K562 (cell line): ENCODE data around the gene MAP4K4. TPM values are rescaled to one million over a fixed set of nuclear protein-coding genes. Genes with fewer than 3 reads are reported as not detected.

Source experiments
- ATAC-seq: fragments of 200-7000 bp; cut with Tn5 transposase; 3 replicates; pipeline ENCODE4 v1.9.1; 2020; ENCODE audit warnings: moderate library complexity
- BruUV-seq: library from RNA; stranded (reverse); fragments of 400-500 nt; replicated peaks from 2 replicates; lab custom pipeline; 2021; lab: Mats Ljungman, UMichigan
- CTCF ChIA-PET: fragments of 300-600 bp; formaldehyde crosslinking; extraction: SDS; loops from one replicate; lab custom pipeline; 2021; ENCODE audit warnings: low intra/inter-chr PET ratio; lab: Yijun Ruan, JAX
- POLR2A ChIA-PET: fragments of 300-600, 350-650 bp; sonication (Branson Sonifier 250); formaldehyde crosslinking; extraction: SDS; loops from one replicate; lab custom pipeline; 2021; ENCODE audit warnings: antibody characterized with exemption, inconsistent platforms; lab: Yijun Ruan, JAX
- DNase-seq, 4 experiments: peaks; one replicate each; pipeline versions ENCODE4 v3.0.0 to v3.0.0-alpha.2; 2011 to 2018; ENCODE audit warnings: low spot score in 3 of 4, mixed read lengths in 3 of 4; ENCODE audit errors: extremely low read depth in 1 of 4
- FAIRE-seq: peaks from 2 replicates; lab custom pipeline; 2011; peaks lifted over from hg19 to GRCh38; lab: Jason Lieb, UNC
- H2AFZ ChIP-seq: 2 replicates; pipeline ENCODE4 v1.6.0; 2011; ENCODE audit warnings: low read depth, low read length, control low read depth, inconsistent platforms
- H3K27ac ChIP-seq: fragments of 200-600 bp; 3 replicates; pipeline ENCODE4 v1.8.0; 2011; ENCODE audit warnings: low read depth, mild to moderate bottlenecking, control low read depth, inconsistent platforms, low read length, moderate library complexity, mixed read lengths; ENCODE audit errors: extremely low read depth
- H3K27me3 ChIP-seq, 2 experiments: fragments of 300-600 bp in 1 of 2; 2 replicates in 1 of 2; 3 replicates in 1 of 2; pipeline versions ENCODE4 v1.6.0 to v1.8.0; 2011; ENCODE audit warnings: inconsistent platforms in 2 of 2, low read length in 2 of 2, mild to moderate bottlenecking in 1 of 2, mixed read lengths in 1 of 2, moderate library complexity in 1 of 2; ENCODE audit not compliant: control insufficient read depth in 2 of 2, insufficient read depth in 2 of 2
- H3K36me3 ChIP-seq: fragments of 300-600 bp; 3 replicates; pipeline ENCODE4 v1.8.0; 2011; ENCODE audit warnings: mild to moderate bottlenecking, low read length, inconsistent platforms; ENCODE audit not compliant: control insufficient read depth, insufficient read depth
- H3K4me1 ChIP-seq, 2 experiments: fragments of 200-600 bp in 1 of 2; replicated peaks in 1 of 2; 2 replicates in 1 of 2; 3 replicates in 1 of 2; pipeline versions ENCODE4 v1.5.1 to v1.8.0; 2011; ENCODE audit warnings: inconsistent platforms in 2 of 2, low read length in 2 of 2, mild to moderate bottlenecking in 1 of 2, mixed read lengths in 1 of 2, moderate library complexity in 1 of 2; ENCODE audit not compliant: control insufficient read depth in 2 of 2, insufficient read depth in 2 of 2
- H3K4me2 ChIP-seq: 2 replicates; pipeline ENCODE4 v1.6.1; 2011; ENCODE audit warnings: low read length, control low read depth, inconsistent platforms, mixed read lengths; ENCODE audit not compliant: insufficient read depth
- H3K4me3 ChIP-seq: fragments of 200-600 bp; sonication (generic), shearing (Covaris generic); 2 replicates; pipeline ENCODE4 v1.5.1; 2016; ENCODE audit warnings: control low read depth, inconsistent platforms
- H3K79me2 ChIP-seq: fragments of 200-600 bp; 3 replicates; pipeline ENCODE4 v1.8.0; 2011; ENCODE audit warnings: low read length, inconsistent platforms; ENCODE audit not compliant: control insufficient read depth, insufficient read depth
- H3K9ac ChIP-seq, 2 experiments: 2 replicates each; pipeline versions ENCODE4 v1.6.0 to v1.6.1; 2011; ENCODE audit warnings: low read depth in 2 of 2, low read length in 2 of 2, control low read depth in 1 of 2, inconsistent platforms in 1 of 2, mild to moderate bottlenecking in 1 of 2, mixed read lengths in 1 of 2; ENCODE audit not compliant: insufficient read depth in 1 of 2
- H3K9me1 ChIP-seq: one replicate; pipeline ENCODE4 v1.6.0; 2011; ENCODE audit warnings: inconsistent platforms, mild to moderate bottlenecking, low read length, moderate library complexity; ENCODE audit not compliant: control insufficient read depth, insufficient read depth
- H3K9me3 ChIP-seq: replicated peaks from 2 replicates; pipeline ENCODE4 v1.5.1; 2011; ENCODE audit warnings: low read depth, low read length, inconsistent platforms; ENCODE audit not compliant: control insufficient read depth, insufficient read depth
- H4K20me1 ChIP-seq: replicated peaks from 2 replicates; pipeline ENCODE4 v1.6.1; 2011; ENCODE audit warnings: low read length, inconsistent platforms, mixed read lengths; ENCODE audit not compliant: control insufficient read depth, insufficient read depth
- ETS2 ChIP-seq: IDR thresholded peaks from 2 replicates; pipeline ENCODE4 v1.6.1; 2016; ENCODE audit warnings: borderline replicate concordance, missing genetic modification characterization, mild to moderate bottlenecking, moderate library complexity, missing compliant biosample characterization; ENCODE audit not compliant: poor library complexity, severe bottlenecking
- FOXA3 ChIP-seq, 2 experiments: fragments of 450-650 bp in 1 of 2; sonication (generic) in 1 of 2; formaldehyde crosslinking; IDR thresholded peaks in 1 of 2; conservative IDR thresholded peaks in 1 of 2; 2 replicates each; pipeline versions ENCODE4 v1.4.0 to v1.8.0; 2020 to 2022; ENCODE audit warnings: mild to moderate bottlenecking in 2 of 2, missing genetic modification reagents in 1 of 2
- MEF2A ChIP-seq: IDR thresholded peaks from 2 replicates; pipeline ENCODE4 v1.6.1; 2011; ENCODE audit warnings: low read depth, mild to moderate bottlenecking, low read length, moderate library complexity; ENCODE audit not compliant: control insufficient read depth
- NFRKB ChIP-seq: fragments of 450-650 bp; IDR thresholded peaks from 2 replicates; pipeline ENCODE4 v1.6.1; 2016; ENCODE audit warnings: low read depth
- PHF20 ChIP-seq: fragments of 450-650 bp; IDR thresholded peaks from 2 replicates; pipeline ENCODE4 v1.6.1; 2018; ENCODE audit not compliant: partially characterized antibody
- POLR2AphosphoS5 ChIP-seq: IDR thresholded peaks from 2 replicates; pipeline ENCODE4 v1.6.1; 2011; ENCODE audit warnings: mild to moderate bottlenecking, low read depth, low read length, moderate library complexity; ENCODE audit not compliant: control insufficient read depth, insufficient read depth
- SREBF2 ChIP-seq: sonication (generic); formaldehyde crosslinking; IDR thresholded peaks from 2 replicates; pipeline ENCODE4 v1.4.0; 2020; ENCODE audit warnings: mild to moderate bottlenecking, missing genetic modification reagents
- ZNF121 ChIP-seq: sonication (generic); formaldehyde crosslinking; conservative IDR thresholded peaks from 2 replicates; pipeline ENCODE4 v1.8.0; 2022; ENCODE audit warnings: missing genetic modification reagents
- ZNF507 ChIP-seq: conservative IDR thresholded peaks from 2 replicates; pipeline ENCODE4 v1.6.1; 2017; ENCODE audit warnings: missing genetic modification characterization, missing compliant biosample characterization
- ZNF518B ChIP-seq: fragments of 250-450 bp; sonication (Bioruptor Pico); IDR thresholded peaks from 2 replicates; pipeline ENCODE4 v1.5.0; 2021; ENCODE audit warnings: mild to moderate bottlenecking, moderate library complexity
- WGBS: fragments of 100-300 bp; shearing (Covaris generic); methylation state at CpG from one replicate; pipeline ENCODE4 v1.1.6; 2016; ENCODE audit warnings: low coverage, mixed read lengths; ENCODE audit not compliant: insufficient coverage; ENCODE audit errors: missing lambda C conversion rate; 5-methylcytosine and 5-hydroxymethylcytosine counted together
- in situ Hi-C: fragments of 300-500 bp; cut with MboI; formaldehyde crosslinking; loops from 4 replicates; pipeline ENCODE4 v1.15.0; 2018; ENCODE audit warnings: inconsistent platforms, mixed read lengths
- intact Hi-C: fragments of 100-400 bp; cut with micrococcal nuclease; formaldehyde crosslinking; loops from 2 replicates; pipeline ENCODE4 v1.14.2; 2022
- polyA plus RNA-seq, 8 experiments: library from polyadenylated mRNA; depleted of rRNA in 4 of 8; stranded (reverse) in 5 of 8; unstranded in 3 of 8; fragments of >200 nt; fragmentation: Nextera tagmentation in 2 of 8; fragmentation: Illumina TruSeq in 1 of 8; extraction: Ambion mirVana in 2 of 8; extraction: Trizol in 1 of 8; gene quantifications; 2 replicates each; pipeline versions ENCODE4 v1.2.1 to v1.2.3, GENCODE V29; 2011 to 2014; ENCODE audit warnings: inconsistent platforms in 1 of 8, missing spikeins in 1 of 8
- total RNA-seq, 7 experiments: library from RNA; depleted of rRNA in 6 of 7; stranded (reverse); fragments of >200 nt in 6 of 7; fragmentation: Illumina TruSeq in 2 of 7; extraction: Trizol in 2 of 7; gene quantifications; 2 replicates each; pipeline versions ENCODE4 v1.2.1 to v1.2.3, GENCODE V29; 2011 to 2021; ENCODE audit warnings: low replicate concordance in 1 of 7

Gene MAP4K4
- total and polyA plus RNA-seq, 9 of the 15 experiments (the other 6 are each of a cell fraction or from before 2014, with no cell fraction given): 7.6 to 76.4 (median 50.6) TPM

GRCh38 chr2:101823859-101824258, 126.4 kb downstream of the MAP4K4 start:
- Histone ChIP-seq H3K9me1 (no peaks in the 10 kb centered on the region), H3K4me2 (no peak overlapping the region), H3K27ac (no peak overlapping the region), H2AFZ (no peak overlapping the region), H4K20me1 (0 out of 2 replicates have a peak, but pooled peaks cover 2% of the 10 kb centered on the region), H3K79me2 (peaks cover 44% of the 10 kb centered on the region), H3K4me3 (no peak overlapping the region), H3K9me3 (no peaks in the 10 kb centered on the region; the same call in 1 of the 2 replicates), H3K27me3 (no peaks in the 10 kb centered on the region), H3K9ac (no peak overlapping the region), H3K4me1 (peaks cover 0 to 34% of the 10 kb centered on the region in 2 experiments; a peak in 3 of 5 replicates), H3K36me3 (peaks cover 34% of the 10 kb centered on the region; the same call in 2 of the 3 replicates)
- ChIA-PET POLR2A (interaction anchor here (0.5 to 0.9 kb wide), 2 partner anchors 9 to 66 kb away, joined by 3 read pairs; no protein-coding TSS in a partner anchor), CTCF (no interaction called here)
- DNase-seq (no peak), FAIRE-seq (no peak), ATAC-seq (no peak)
- 46% methylated on average over 3 of the region's 4 CpGs for WGBS
- TF ChIP-seq NFRKB: no peak
- TF ChIP-seq ETS2 (tag): no peak
- TF ChIP-seq POLR2AphosphoS5: no peak
- TF ChIP-seq ZNF507 (tag): no peak
- no peak for TF ChIP-seq FOXA3 (CRISPR knock-in tag; conservative IDR thresholded peaks at IDR 0.05 in 1 of 2, IDR thresholded peaks at IDR 0.05 in 1 of 2)
- no peak for TF ChIP-seq ZNF518B (CRISPR knock-in tag)
- no peak for TF ChIP-seq PHF20
- TF ChIP-seq MEF2A: no peak
- no peak for TF ChIP-seq SREBF2 (CRISPR knock-in tag)
- TF ChIP-seq ZNF121 (CRISPR knock-in tag): no peak
- no TSS peak for BruUV-seq
- intact Hi-C loops: no loop called here
- in situ Hi-C loops: loop anchor here (5.0 to 10.0 kb wide), 2 partner anchors 52 to 409 kb away; no protein-coding TSS in a partner anchor
